ENCODE results near the gene SPAG7.

Gene SPAG7

GRCh38 chr17:4973256-4974114, 5.9 kb upstream of the SPAG7 start:
- no peak for FAIRE-seq

- no peak for FAIRE-seq
Measured at GRCh38 chr17:4972752-4973151, 5.1 kb upstream of the SPAG7 start.

GRCh38 chr17:4972322-4972721, 4.7 kb upstream of the SPAG7 start:
- no peak for FAIRE-seq

GRCh38 chr17:4971826-4972225, 4.2 kb upstream of the SPAG7 start:
- FAIRE-seq: no peak

- no peak for FAIRE-seq
Measured at GRCh38 chr17:4970273-4970672, 2.7 kb upstream of the SPAG7 start.

GRCh38 chr17:4969551-4970173, 2.0 kb upstream of the SPAG7 start:
- FAIRE-seq: no peak

- no peak for FAIRE-seq
Measured at GRCh38 chr17:4969047-4969550, 1.5 kb upstream of the SPAG7 start.

- FAIRE-seq: no peak
Measured at GRCh38 chr17:4968486-4969046, 949 bp upstream of the SPAG7 start.

GRCh38 chr17:4966844-4967538, 626 bp downstream of the SPAG7 start:
- peak; percentile 97 for FAIRE-seq

- FAIRE-seq: no peak
Measured at GRCh38 chr17:4965311-4965986, 2.2 kb downstream of the SPAG7 start.

GRCh38 chr17:4960279-4960922, 7.2 kb downstream of the SPAG7 start:
- no peak for FAIRE-seq

- no peak for FAIRE-seq
Measured at GRCh38 chr17:4959261-4959965, 8.2 kb downstream of the SPAG7 start.

GRCh38 chr17:4958102-4958501, 9.5 kb downstream of the SPAG7 start:
- FAIRE-seq: no peak

GRCh38 chr17:4956493-4957061, 11.0 kb downstream of the SPAG7 start:
- FAIRE-seq: no peak

- no peak for FAIRE-seq
Measured at GRCh38 chr17:4955091-4955490, 12.5 kb downstream of the SPAG7 start.

GRCh38 chr17:4953451-4953961, 14.1 kb downstream of the SPAG7 start:
- FAIRE-seq: no peak

- no peak for FAIRE-seq
Measured at GRCh38 chr17:4951486-4951885, 16.1 kb downstream of the SPAG7 start.

GRCh38 chr17:4950746-4951204, 16.8 kb downstream of the SPAG7 start, which contains the start of gene ENO3:
Gene ENO3 (plus strand): TSS chr17:4951119. CDS start chr17:4951830, 711 bp downstream.
- FAIRE-seq: no peak

GRCh38 chr17:4950075-4950745, 17.4 kb downstream of the SPAG7 start:
- FAIRE-seq: no peak
